GM20000 (cell line): ENCODE measurements around the gene VAPB.

Source experiments
- DNase-seq: peaks from one replicate; pipeline ENCODE4 v3.0.0; 2012; ENCODE audit warnings: low spot score
- CTCF ChIP-seq: IDR thresholded peaks from 2 replicates; pipeline ENCODE4 v1.5.1; 2012; ENCODE audit warnings: mild to moderate bottlenecking, control low read depth; ENCODE audit errors: extremely low read depth, missing control alignments

Gene VAPB

GRCh38 chr20:58466095-58466708 is 77.2 kb downstream of the VAPB start:
- no peak for DNase-seq
- no peak for TF ChIP-seq CTCF

- DNase-seq, result no peak
- no peak for TF ChIP-seq CTCF
These were observed 77.9 kb downstream of the VAPB start for GRCh38 chr20:58466729-58467571.

DNA sequence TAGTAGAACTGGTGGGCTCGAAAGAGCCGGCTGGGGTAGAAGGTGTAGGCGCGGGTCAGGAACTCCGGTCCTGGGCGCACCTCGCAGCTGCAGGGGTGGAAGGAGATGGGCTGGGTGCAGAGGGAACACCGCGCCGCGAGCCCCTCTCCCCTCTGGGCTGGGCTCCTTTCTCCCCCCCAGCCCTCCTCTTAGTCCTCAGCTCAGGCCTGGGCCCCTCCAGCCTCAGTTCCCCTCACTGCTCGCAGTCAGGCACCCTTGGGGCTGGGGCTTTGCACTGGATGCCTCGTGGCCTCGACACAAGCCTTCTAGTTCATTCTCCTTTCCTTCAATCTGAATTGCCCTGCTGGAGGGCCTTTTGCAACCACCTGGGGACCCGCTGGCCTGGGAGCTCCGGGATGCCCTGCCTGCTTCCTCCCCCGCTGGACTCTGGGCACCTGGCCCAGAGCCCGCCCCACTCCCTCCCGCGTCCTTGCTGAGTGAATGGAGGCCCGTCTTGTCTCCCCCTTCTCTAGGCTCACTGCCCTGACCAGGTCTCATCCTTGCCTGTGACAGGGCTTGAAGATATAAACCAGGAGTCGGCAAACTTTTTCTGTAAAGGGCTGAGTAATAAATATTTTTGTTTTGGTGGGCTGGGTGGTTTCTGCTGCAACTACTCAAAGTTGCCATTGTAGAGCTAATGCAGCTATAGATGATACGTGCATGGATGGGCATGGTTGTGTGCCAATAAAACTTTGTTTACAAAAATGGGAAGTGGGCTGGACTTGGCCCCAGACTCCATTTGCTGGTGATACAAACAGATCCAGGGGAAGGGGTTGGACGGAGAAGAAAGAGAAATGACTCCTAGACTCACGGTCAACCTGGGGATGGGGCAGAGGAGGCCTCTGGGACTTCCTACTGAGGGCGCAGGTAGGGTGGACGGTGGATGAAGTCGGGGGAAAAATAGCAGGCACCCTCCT is 78.8 kb downstream of the VAPB start:
- no peak for TF ChIP-seq CTCF
- no peak for DNase-seq

- DNase-seq, result no peak
- TF ChIP-seq CTCF, result no peak
These were observed 80.6 kb downstream of the VAPB start for GRCh38 chr20:58469616-58470015.

- DNase-seq, result no peak
- no peak for TF ChIP-seq CTCF
These were observed 81.5 kb downstream of the VAPB start for GRCh38 chr20:58470336-58471192.

GRCh38 chr20:58471193-58472164 is 82.5 kb downstream of the VAPB start:
- no peak for DNase-seq
- no peak for TF ChIP-seq CTCF
